Measurements from ENCODE around the gene MTHFD1L.

The MTHFD1L gene

GRCh38 chr6:151026041-151026663, 160.7 kb downstream of the MTHFD1L start:
- no peak overlapping the region for H3K27ac ChIP-seq (ENCODE audit: low read depth, low read length)
- no peak for TF ChIP-seq EZH2phosphoT487 (conservative IDR thresholded peaks at IDR 0.05; ENCODE audit: low read length)
- no peak for TF ChIP-seq CTCF (IDR thresholded peaks at IDR 0.05; ENCODE audit: insufficient read depth, low read length, poor library complexity, severe bottlenecking)
- no peaks in the 10 kb centered on the region for H3F3A ChIP-seq (ENCODE audit: insufficient read depth)
- no peaks in the 10 kb centered on the region for H3K9me2 ChIP-seq (replicated peaks; ENCODE audit: insufficient read depth, low read length)
- H3K79me2 ChIP-seq (ENCODE audit: insufficient read depth, low read length): no peaks in the 10 kb centered on the region
- peaks cover 3% of the 10 kb centered on the region; the same call in 1 of the 2 replicates for H3K36me3 ChIP-seq (ENCODE audit: low read length)
- no peaks in the 10 kb centered on the region for H4K20me1 ChIP-seq (ENCODE audit: low read depth, low read length)
- no peaks in the 10 kb centered on the region for H3K9me3 ChIP-seq (ENCODE audit: insufficient read depth, low read length)
- H3K27me3 ChIP-seq (ENCODE audit: low read length): no peaks in the 10 kb centered on the region
- H3K9ac ChIP-seq (ENCODE audit: low read length): no peak overlapping the region
- no peak overlapping the region for H3K4me3 ChIP-seq (ENCODE audit: insufficient read depth, low read length, poor library complexity, severe bottlenecking)
- H2AFZ ChIP-seq (ENCODE audit: low read depth, low read length, severe bottlenecking): no peak overlapping the region
- no peak overlapping the region for H3K4me2 ChIP-seq (ENCODE audit: low read depth, low read length, poor library complexity, severe bottlenecking)

GRCh38 chr6:151027295-151027747, 161.8 kb downstream of the MTHFD1L start:
- H3K4me3 ChIP-seq (ENCODE audit: insufficient read depth, low read length, poor library complexity, severe bottlenecking): no peak overlapping the region
- no peaks in the 10 kb centered on the region for H3F3A ChIP-seq (ENCODE audit: insufficient read depth)
- no peaks in the 10 kb centered on the region for H3K9me2 ChIP-seq (replicated peaks; ENCODE audit: insufficient read depth, low read length)
- H3K27me3 ChIP-seq (ENCODE audit: low read length): no peaks in the 10 kb centered on the region
- peaks cover 3% of the 10 kb centered on the region; the same call in 1 of the 2 replicates for H3K36me3 ChIP-seq (ENCODE audit: low read length)
- no peak for TF ChIP-seq EZH2phosphoT487 (conservative IDR thresholded peaks at IDR 0.05; ENCODE audit: low read length)
- TF ChIP-seq CTCF (IDR thresholded peaks at IDR 0.05; ENCODE audit: insufficient read depth, low read length, poor library complexity, severe bottlenecking): no peak
- H3K79me2 ChIP-seq (ENCODE audit: insufficient read depth, low read length): no peaks in the 10 kb centered on the region
- no peak overlapping the region for H2AFZ ChIP-seq (ENCODE audit: low read depth, low read length, severe bottlenecking)
- no peaks in the 10 kb centered on the region for H3K9me3 ChIP-seq (ENCODE audit: insufficient read depth, low read length)
- no peaks in the 10 kb centered on the region for H4K20me1 ChIP-seq (ENCODE audit: low read depth, low read length)
- no peak overlapping the region for H3K27ac ChIP-seq (ENCODE audit: low read depth, low read length)
- H3K9ac ChIP-seq (ENCODE audit: low read length): no peak overlapping the region
- no peak overlapping the region for H3K4me2 ChIP-seq (ENCODE audit: low read depth, low read length, poor library complexity, severe bottlenecking)

GRCh38 chr6:151027936-151028838, 162.7 kb downstream of the MTHFD1L start:
- H3K27ac ChIP-seq (ENCODE audit: low read depth, low read length): no peak overlapping the region
- no peak overlapping the region for H2AFZ ChIP-seq (ENCODE audit: low read depth, low read length, severe bottlenecking)
- H3K4me3 ChIP-seq (ENCODE audit: insufficient read depth, low read length, poor library complexity, severe bottlenecking): no peak overlapping the region
- no peaks in the 10 kb centered on the region for H4K20me1 ChIP-seq (ENCODE audit: low read depth, low read length)
- H3K4me2 ChIP-seq (ENCODE audit: low read depth, low read length, poor library complexity, severe bottlenecking): no peak overlapping the region
- peaks cover 2% of the 10 kb centered on the region; the same call in 1 of the 2 replicates for H3K36me3 ChIP-seq (ENCODE audit: low read length)
- H3F3A ChIP-seq (ENCODE audit: insufficient read depth): no peaks in the 10 kb centered on the region
- no peak overlapping the region for H3K9ac ChIP-seq (ENCODE audit: low read length)
- H3K9me2 ChIP-seq (replicated peaks; ENCODE audit: insufficient read depth, low read length): no peaks in the 10 kb centered on the region
- TF ChIP-seq EZH2phosphoT487 (conservative IDR thresholded peaks at IDR 0.05; ENCODE audit: low read length): no peak
- no peak for TF ChIP-seq CTCF (IDR thresholded peaks at IDR 0.05; ENCODE audit: insufficient read depth, low read length, poor library complexity, severe bottlenecking)
- H3K27me3 ChIP-seq (ENCODE audit: low read length): no peaks in the 10 kb centered on the region
- H3K79me2 ChIP-seq (ENCODE audit: insufficient read depth, low read length): no peaks in the 10 kb centered on the region
- no peaks in the 10 kb centered on the region for H3K9me3 ChIP-seq (ENCODE audit: insufficient read depth, low read length)

Measured in SU-DHL-6 (cell line).